Loucy (cell line): Measurements from ENCODE around the gene ZFR2.

ENCODE experiments used
- EZH2phosphoT487 ChIP-seq: fragments of 200-600 bp; IDR thresholded peaks from 2 replicates; pipeline ENCODE4 v1.6.1; 2018; ENCODE audit warnings: antibody characterized with exemption, mild to moderate bottlenecking, moderate library complexity, borderline replicate concordance
- TF ChIP-seq, protein P1 (sequence below): fragments of 200-600 bp; sonication (generic); conservative IDR thresholded peaks from 2 replicates; pipeline ENCODE4 v1.5.1; 2014; ENCODE audit warnings: mild to moderate bottlenecking, antibody characterized with exemption, low read length

DNA sequence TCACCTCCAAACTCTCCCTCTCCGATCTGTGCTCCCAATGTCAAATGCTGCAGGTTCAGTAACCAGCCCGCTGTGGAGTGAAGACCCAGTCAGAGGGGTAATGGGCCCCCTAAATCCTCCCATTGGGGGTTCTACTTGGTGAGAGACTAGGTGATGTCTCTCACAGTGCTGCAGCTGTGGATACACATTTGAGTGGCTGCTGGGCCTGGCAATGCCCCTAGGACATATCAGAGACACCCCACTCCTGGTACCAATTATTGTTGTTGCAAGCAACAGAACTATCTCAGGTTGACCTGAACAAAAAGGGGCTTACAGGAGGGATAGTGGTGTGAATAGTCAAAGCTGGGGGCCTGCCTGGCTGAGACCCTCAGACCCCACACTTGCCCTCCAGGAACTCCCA, 87.2 kb downstream of the ZFR2 start:
- TF ChIP-seq, protein P1, sequence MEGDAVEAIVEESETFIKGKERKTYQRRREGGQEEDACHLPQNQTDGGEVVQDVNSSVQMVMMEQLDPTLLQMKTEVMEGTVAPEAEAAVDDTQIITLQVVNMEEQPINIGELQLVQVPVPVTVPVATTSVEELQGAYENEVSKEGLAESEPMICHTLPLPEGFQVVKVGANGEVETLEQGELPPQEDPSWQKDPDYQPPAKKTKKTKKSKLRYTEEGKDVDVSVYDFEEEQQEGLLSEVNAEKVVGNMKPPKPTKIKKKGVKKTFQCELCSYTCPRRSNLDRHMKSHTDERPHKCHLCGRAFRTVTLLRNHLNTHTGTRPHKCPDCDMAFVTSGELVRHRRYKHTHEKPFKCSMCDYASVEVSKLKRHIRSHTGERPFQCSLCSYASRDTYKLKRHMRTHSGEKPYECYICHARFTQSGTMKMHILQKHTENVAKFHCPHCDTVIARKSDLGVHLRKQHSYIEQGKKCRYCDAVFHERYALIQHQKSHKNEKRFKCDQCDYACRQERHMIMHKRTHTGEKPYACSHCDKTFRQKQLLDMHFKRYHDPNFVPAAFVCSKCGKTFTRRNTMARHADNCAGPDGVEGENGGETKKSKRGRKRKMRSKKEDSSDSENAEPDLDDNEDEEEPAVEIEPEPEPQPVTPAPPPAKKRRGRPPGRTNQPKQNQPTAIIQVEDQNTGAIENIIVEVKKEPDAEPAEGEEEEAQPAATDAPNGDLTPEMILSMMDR, result no peak
- TF ChIP-seq EZH2phosphoT487, result no peak
